GM21786 (cell line): ENCODE results near the gene FBXL19.

Source experiments
- ATAC-seq: cut with Tn5 transposase; IDR thresholded peaks from one replicate; pipeline ENCODE4 v1.9.1; 2021; ENCODE audit not compliant: unreplicated experiment

Gene FBXL19

DNA sequence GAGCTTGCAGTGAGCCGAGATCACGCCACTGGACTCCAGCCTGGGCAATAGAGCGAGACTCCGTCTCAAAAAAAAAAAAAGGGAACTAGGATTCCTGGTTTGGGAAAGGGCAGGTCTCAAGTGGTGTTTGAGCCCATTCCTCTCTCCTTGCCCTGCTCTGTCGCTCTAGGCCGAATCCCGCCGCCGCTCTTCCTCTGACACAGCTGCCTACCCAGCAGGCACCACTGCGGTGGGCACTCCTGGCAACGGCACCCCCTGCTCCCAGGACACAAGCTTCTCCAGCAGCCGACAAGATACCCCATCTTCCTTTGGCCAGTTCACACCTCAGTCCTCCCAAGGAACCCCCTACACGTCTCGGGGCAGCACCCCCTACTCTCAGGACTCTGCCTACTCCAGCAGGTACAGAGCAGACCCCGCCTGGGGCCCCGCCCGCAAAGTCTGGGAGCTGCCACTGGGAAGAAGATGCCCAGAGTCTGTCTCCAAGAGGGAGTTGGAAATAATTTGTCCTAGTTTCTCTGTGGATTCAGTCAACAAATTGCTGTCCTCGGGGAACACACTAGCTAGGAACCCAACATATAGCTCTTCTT is 40.6 kb downstream of the FBXL19 start:
- ATAC-seq: no peak

DNA sequence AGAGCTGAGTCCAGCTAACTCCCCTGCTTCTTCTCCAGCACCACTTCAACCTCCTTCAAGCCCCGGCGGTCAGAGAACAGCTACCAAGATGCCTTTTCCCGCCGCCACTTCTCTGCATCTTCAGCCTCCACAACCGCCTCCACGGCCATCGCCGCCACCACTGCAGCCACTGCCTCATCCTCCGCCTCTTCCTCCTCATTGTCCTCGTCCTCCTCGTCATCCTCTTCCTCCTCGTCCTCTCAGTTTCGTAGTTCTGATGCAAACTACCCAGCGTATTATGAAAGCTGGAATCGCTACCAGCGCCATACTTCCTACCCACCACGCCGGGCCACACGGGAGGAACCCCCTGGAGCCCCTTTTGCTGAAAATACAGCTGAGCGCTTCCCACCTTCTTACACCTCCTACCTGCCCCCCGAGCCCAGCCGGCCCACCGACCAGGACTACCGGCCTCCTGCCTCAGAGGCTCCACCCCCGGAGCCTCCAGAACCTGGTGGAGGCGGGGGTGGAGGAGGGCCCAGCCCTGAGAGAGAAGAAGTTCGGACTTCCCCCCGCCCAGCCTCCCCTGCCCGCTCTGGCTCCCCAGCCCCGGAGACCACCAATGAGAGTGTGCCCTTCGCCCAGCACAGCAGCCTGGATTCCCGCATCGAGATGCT is 41.3 kb downstream of the FBXL19 start:
- ATAC-seq: no peak

DNA sequence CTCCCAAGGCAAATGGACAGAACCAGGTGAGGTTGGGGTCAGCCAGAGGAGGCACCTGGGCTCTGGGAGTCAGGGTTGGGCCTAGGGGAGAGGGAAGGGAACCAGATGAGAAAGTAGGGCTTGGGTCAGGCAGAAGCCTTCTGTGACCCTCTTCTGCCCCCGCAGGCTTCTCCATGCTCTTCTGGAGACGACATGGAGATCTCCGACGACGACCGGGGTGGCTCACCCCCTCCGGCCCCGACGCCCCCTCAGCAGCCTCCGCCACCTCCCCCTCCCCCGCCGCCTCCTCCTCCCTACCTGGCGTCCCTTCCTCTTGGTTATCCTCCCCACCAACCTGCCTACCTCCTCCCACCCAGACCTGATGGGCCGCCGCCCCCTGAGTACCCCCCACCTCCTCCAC is 42.1 kb downstream of the FBXL19 start:
- no peak for ATAC-seq

DNA sequence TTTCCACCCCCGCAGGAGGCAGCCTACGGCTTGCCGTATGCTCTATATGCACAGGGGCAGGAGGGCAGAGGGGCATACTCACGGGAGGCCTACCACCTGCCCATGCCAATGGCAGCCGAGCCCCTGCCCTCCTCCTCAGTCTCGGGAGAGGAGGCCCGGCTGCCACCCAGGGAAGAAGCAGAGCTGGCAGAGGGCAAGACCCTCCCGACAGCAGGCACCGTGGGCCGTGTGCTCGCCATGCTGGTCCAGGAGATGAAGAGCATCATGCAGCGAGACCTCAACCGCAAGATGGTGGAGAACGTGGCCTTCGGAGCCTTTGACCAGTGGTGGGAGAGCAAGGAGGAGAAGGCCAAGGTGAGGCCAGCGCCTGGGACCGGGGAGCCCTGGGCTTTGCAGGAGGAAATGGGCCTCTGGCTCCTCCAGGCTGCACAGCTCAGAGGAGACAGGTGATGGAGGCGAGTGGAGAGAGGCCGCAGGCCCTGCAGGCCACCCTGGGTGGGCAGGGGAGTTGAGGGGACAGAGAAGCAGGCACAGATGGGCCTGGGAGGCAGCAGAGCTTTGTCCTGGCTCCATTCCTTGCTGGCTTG is 42.8 kb downstream of the FBXL19 start:
- no peak for ATAC-seq

DNA sequence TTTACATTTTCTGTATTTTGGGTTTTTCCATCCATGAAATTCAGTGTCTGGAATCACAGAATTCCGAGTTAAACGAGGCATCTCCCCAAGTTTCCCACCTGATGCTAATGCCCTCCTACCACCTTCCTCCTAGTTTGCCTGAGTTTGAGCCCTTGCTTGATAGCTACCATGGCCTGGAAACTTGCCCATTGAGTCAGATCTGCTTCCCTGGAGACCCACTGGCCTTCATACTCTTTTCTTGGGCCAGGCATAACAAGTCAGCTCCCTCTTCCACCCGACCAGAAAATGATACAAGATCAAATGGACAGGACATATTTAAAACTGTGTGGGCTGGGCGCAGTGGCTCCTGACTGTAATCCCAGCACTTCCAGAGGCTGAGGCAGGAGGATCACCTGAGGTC is 44.4 kb downstream of the FBXL19 start:
- no peak for ATAC-seq

DNA sequence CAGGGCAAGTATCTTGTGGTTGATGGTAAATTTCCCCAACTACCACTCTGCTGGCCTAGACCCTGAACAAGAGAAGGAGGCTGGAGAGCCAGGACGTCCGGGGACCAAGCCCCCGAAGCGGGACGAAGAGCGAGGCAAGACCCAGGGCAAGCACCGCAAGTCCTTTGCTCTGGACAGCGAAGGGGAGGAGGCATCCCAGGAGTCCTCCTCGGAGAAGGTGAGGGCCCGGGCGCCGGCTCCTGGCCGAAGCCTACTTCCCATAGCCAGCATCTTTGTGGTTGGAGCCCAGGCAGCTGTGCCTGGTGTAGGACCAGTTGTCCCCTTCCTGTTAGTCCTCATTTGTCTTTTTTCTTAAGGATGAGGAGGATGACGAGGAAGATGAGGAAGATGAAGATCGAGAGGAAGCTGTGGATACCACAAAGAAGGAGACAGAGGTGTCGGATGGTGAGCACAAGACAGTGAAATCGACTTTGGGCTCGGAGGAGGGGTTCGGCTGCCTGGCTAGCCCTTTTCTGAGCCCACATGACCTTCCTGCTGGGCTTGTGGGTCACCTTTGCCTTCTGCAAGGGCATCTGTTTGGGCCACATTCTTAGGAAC is 46.0 kb downstream of the FBXL19 start:
- ATAC-seq: no peak

DNA sequence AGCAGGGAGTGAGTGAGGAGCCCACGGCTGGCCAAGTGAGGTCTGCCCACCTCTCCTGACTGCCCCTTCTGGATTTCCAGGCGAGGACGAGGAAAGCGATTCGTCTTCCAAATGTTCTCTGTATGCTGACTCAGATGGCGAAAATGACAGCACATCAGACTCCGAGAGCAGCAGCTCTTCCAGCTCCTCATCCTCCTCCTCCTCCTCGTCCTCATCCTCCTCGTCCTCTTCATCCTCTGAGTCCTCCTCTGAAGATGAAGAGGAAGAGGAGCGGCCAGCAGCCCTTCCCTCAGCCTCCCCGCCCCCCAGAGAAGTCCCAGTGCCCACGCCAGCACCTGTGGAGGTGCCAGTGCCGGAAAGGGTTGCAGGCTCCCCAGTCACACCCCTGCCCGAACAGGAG is 47.9 kb downstream of the FBXL19 start:
- ATAC-seq: no peak

DNA sequence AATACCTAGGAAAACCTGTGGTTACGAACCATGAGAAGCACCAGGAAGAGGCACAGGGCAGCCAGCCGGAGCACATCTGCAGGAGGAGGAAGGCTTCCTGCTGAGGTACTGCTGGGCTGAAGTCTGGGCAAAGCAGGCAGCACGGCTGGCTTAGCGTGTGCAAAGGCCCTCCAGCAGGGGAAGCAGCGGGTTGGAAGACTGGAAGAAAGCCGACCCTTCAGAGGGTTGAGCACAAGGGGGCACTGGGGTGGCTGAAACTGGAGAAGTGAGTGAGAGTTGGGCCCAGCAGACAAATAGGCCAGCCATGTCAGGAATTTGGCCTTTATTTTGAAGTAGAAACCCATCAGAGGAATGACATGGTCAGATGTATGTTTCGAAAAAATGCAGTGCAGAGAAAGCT is 49.5 kb downstream of the FBXL19 start:
- ATAC-seq: no peak

DNA sequence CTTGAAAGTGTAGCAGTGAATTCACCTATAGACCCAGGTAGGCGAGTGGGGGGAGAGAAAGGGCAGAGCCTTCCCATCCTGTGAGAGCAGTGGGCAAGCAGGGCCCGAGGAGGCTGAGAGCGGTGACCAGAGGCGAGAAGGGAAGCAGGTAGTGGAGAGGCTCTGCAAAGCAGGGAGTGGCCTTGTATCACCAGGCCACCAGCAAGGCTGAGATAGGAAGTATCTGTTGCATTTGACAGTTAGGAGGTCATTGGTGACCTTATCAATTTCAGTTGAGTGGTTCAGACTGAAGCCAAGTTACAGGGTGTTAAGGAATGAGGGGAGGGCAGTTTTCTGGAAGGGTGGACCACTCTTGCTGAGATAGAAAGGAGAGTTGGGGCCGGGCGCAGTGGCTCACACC is 51.0 kb downstream of the FBXL19 start:
- no peak for ATAC-seq

DNA sequence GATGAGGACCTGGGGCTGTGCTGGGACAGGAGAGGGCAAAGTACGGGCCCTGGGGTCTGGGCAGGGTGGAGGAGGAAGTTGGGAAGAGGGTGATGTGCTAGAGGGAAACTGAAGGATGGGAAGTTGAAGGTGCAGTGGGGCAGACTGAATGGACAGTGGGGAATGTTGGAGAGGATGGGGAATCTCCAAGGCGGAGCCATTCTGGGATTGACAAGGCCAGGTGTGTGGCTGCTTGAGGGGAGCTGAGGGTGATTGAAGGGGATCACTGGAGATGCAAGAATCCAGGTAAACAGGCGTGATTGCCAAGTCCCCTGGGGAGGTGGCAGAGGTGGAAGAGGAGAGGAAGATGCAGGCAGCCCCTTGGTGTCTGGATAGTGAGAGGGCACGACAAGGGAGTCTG is 53.1 kb downstream of the FBXL19 start:
- ATAC-seq: no peak

DNA sequence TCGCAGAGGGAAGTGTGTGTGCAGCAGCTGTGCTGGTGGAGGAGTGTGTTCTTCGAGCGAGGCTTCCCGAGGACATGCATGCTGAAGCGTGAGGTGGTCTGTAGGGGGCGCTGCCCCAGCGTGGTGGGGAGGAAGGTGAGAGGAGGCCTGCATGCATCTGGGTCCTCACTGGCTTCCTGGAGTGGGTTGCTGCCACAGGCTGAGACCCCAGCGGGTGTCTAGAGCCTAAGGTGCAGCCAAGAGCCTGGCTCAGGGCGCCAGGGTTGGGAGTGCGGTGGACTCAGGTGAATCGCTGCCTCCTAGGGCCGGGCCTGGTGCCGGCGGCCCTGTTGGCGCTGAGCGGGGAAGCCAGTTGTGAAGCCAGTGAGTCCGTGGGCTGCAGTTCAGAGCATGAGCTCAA is 54.1 kb downstream of the FBXL19 start:
- no peak for ATAC-seq

DNA sequence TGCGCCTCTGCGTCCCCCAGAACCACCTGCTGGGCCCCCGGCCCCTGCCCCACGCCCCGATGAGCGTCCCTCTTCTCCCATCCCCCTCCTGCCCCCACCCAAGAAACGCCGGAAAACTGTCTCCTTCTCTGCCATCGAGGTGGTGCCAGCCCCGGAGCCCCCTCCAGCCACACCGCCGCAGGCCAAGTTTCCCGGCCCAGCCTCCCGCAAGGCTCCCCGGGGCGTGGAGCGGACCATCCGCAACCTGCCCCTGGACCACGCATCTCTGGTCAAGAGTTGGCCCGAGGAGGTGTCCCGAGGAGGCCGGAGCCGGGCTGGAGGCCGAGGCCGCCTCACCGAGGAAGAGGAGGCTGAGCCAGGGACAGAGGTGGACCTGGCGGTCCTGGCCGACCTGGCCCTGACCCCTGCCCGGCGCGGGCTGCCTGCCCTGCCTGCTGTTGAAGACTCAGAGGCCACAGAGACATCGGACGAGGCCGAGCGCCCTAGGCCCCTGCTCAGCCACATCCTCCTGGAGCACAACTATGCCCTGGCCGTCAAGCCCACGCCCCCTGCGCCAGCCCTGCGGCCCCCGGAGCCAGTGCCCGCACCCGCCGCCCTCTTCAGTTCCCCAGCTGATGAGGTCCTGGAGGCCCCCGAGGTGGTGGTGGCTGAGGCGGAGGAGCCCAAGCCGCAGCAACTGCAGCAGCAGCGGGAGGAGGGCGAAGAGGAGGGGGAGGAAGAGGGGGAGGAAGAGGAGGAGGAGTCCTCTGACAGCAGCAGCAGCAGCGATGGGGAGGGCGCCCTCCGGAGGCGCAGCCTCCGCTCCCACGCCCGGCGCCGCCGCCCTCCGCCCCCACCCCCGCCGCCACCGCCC is 56.0 kb downstream of the FBXL19 start:
- ATAC-seq: no peak

DNA sequence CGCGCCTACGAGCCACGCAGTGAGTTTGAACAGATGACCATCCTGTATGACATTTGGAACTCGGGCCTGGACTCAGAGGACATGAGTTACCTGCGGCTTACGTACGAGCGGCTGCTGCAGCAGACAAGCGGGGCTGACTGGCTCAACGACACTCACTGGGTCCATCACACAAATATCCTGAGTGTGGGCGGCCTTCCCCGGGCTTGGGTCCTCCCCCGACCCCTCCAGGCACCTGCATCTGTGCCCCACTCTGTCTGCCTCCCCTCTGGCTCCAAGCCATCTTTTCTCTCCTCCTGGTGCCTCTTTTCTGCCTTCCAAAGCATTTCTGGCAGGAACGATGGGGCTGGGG is 56.6 kb downstream of the FBXL19 start:
- ATAC-seq: no peak

DNA sequence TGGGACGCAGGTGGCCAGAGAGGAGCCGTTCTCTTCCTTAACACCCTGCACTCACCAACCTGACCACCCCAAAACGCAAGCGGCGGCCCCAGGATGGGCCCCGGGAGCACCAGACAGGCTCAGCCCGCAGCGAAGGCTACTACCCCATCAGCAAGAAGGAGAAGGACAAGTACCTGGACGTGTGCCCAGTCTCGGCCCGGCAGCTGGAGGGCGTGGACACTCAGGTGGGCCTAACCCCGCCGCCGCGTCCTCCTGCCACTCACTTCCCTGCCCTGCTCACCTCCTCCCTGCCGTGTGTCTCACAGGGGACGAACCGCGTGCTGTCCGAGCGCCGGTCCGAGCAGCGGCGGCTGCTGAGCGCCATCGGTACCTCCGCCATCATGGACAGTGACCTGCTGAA is 57.1 kb downstream of the FBXL19 start:
- no peak for ATAC-seq

DNA sequence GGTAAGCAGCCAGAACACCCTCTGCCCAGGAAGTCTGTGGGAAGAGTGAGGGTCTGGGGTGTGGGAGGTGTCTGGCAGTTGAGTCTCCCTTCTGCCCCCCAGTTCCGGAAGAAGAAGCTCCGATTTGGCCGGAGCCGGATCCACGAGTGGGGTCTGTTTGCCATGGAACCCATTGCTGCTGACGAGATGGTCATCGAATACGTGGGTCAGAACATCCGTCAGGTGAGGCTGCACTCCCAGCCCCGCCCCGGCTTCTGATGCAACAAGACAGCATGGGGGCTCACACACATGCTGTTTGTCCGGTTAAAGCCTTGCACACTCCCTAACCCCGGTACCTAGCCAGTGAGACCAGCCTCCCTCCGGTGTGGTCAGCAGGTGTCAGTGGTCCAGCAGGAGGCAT is 57.6 kb downstream of the FBXL19 start:
- ATAC-seq: no peak

DNA sequence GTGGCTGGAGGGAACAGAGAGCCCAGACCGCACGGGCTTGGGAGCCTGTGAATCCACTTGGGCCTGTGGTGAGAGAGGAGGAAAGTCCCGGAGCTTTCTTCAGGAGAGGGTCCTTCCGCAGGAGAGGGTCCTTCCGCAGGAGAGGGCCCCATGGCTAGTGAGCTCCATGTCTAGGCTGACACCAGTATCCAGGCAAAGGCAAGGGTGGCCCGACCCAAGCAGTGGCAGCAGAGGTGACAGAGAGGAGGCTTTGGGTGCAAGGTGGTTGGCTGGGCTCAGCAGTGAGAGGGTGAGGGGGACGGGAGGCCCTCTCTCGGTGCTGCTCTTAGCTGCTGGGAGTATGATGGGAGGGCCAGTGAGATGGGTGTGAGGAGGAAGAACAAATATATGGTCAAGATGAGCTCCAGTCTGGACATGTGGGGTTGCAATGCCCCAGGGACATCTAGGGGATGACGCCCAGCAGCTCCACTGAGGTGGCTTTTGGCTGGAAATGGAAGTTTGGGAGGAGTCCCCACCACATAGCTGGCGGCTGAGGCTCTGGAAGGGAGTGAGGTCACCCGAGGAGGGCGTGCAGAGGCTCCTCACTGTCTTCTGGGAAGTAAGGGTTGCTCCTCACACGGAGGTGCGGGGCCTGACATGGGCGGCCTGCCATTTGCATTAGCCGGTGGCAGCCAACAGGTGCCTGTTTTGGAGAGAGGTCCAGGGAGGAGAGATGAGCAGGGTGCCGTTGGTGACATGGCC is 59.3 kb downstream of the FBXL19 start:
- no peak for ATAC-seq

DNA sequence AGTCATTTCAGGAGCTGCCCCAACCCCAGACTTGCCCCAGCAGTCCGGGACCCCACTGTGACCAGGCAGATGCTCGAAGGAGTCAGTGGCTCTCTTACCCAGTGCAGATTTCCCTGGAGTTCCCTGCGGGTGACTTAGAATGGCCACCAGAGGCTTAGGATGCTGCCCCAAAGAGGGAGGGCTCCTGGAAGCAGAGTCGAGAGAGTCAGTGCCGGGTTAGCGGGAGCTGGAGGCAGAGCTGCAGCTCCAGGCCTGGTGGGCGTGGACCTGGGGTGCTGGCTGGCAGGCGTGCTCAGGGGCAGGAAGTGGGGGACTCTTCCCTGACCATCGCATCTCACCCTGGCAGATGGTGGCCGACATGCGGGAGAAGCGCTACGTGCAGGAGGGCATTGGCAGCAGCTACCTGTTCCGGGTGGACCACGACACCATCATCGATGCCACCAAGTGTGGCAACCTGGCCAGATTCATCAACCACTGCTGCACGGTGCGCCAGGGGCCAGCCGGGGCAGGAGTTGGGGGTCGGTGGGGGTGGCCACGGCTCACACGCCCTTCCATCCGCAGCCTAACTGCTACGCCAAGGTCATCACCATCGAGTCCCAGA is 60.0 kb downstream of the FBXL19 start:
- no peak for ATAC-seq

DNA sequence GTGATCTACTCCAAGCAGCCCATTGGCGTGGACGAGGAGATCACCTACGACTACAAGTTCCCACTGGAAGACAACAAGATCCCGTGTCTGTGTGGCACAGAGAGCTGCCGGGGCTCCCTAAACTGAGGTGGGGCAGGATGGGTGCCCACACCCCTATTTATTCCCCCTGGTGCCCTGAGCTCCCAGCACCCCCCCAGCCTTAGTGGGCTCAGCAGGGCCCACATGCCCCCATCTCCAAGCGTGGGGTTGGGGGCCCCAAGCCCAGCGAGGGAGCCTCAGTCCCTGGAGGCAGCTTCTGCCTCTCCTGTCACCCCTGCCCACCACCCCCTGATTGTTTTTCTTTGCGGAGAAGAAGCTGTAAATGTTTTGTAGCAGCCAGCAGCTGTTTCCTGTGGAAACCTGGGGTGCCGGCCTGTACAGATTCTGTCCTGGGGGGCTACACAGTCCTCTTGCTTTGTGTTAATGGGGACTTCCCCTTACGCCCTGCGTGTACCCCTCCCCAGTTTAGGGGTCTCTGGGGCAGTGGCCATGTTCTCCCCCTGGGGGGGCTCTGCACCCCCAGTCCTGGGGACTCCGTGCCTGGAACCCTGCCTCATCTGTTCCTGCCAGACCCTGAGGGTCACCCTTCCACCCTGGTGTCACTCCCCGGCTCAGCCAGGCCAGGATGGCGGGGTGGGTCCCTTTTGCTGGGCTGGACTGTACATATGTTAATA is 60.7 kb downstream of the FBXL19 start:
- ATAC-seq: no peak

DNA sequence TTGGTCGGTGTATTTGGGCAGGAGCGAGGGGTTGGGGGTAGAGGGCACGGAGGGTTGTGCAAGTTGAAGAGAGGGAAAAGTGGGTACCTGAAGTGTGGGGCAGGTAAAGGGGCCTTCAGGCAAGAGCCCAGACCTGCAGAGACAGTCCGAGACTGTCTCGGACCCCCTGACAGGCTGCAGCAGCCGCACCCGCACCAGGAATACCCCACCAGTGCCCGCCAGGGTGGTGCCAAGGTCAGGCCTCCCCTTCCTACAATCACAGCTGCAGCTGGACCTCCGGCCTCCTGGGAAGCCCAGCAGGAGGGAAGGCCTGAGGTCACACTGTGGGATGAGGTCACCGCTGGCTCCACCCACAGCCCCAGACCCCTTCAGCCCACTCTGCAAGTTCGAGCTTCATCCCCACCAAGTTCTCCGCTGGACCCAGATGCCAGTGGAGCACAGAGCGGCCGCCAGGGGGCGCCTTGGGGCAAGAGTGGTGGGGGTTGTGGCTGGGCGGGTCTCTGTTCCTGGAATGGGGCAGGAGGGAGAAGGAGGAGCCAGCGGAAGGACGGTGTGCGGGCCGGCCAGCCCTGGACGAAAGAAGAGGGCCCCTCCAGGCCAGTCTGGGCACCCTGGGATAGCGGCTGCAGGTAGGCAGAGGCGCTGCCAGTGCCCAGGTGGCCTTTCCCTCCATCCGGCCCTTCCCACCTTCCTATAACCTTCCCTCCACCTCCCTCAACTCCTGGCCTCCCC is 61.5 kb downstream of the FBXL19 start, which contains the start of gene HSD3B7:
Gene HSD3B7, plus strand, starts transcription at position 539 of the 732 bp plus-strand sequence. CDS start 452 bp downstream, outside the sequence.
- no peak for ATAC-seq
